Peyer's patch (tissue), 4 donors: ENCODE measurements around the gene STPG1. TPM values are rescaled to one million over a fixed set of nuclear protein-coding genes. Genes with fewer than 3 reads are reported as not detected.
A peak's percentile ranks its signal among the peaks of the same experiment; 100 is the strongest.

ENCODE experiments used
- DNase-seq, 3 donors: peaks; one replicate each; pipeline ENCODE4 v3.0.0-alpha.2; 2017 to 2019
- H3K27ac ChIP-seq, 4 donors: fragments of 200-600 bp; sonication (generic); one replicate each; pipeline ENCODE4 v1.5.1; 2016 to 2019
- H3K27me3 ChIP-seq, 2 donors: fragments of 200-600 bp; sonication (generic); one replicate each; pipeline ENCODE4 v1.5.1; 2019
- H3K36me3 ChIP-seq, 3 donors: fragments of 200-600 bp; sonication (generic); one replicate each; pipeline ENCODE4 v1.5.1; 2016 to 2019
- H3K4me1 ChIP-seq, 4 donors: fragments of 200-600 bp; sonication (generic); one replicate each; pipeline ENCODE4 v1.5.1; 2016 to 2019
- H3K4me3 ChIP-seq, 4 donors: fragments of 200-600 bp; sonication (generic); 1 replicate in 3 of 4; 2 replicates in 1 of 4; pipeline ENCODE4 v1.5.1; 2016 to 2019; ENCODE audit warnings: mild to moderate bottlenecking in 1 of 4
- H3K9me3 ChIP-seq, 4 donors: fragments of 200-600 bp; sonication (generic); one replicate each; pipeline ENCODE4 v1.5.1; 2016 to 2019; ENCODE audit warnings: mild to moderate bottlenecking in 1 of 4
- CTCF ChIP-seq, 6 experiments: fragments of 450-650 bp in 4 of 6; fragments of 200-600 bp in 2 of 6; sonication (generic) in 1 of 6; IDR thresholded peaks; one replicate each; pipeline ENCODE4 v1.5.1; 2017 to 2019; ENCODE audit warnings: antibody characterized with exemption in 6 of 6, mild to moderate bottlenecking in 3 of 6, moderate library complexity in 1 of 6
- POLR2A ChIP-seq, 2 donors: fragments of 450-650 bp; IDR thresholded peaks; one replicate each; pipeline ENCODE4 v1.5.1; 2017; ENCODE audit warnings: antibody characterized with exemption in 2 of 2, mild to moderate bottlenecking in 2 of 2, moderate library complexity in 2 of 2
- total RNA-seq, 4 donors: library from RNA; depleted of rRNA; stranded (reverse); fragments of >200 nt; gene quantifications; one replicate each; pipeline ENCODE4 v1.1.0, GENCODE V29; 2016

STPG1 gene
- total RNA-seq, 4 donors from 2014 or later = 3.3 to 16.5 (median 15.1) TPM

GRCh38 chr1:24366707-24367106 is 46.9 kb downstream of the STPG1 start:
- no peaks in the 10 kb centered on the region for H3K9me3 ChIP-seq
- TF ChIP-seq POLR2A (IDR thresholded peaks at IDR 0.05) (no peak), CTCF (IDR thresholded peaks at IDR 0.05) (no peak)
- DNase-seq = no peak
- H3K4me3 ChIP-seq = no peak overlapping the region
- H3K27ac ChIP-seq = no peak overlapping the region
- H3K4me1 ChIP-seq = peaks cover 0 to 17% (median 0%) of the 10 kb centered on the region in 4 donors
- peaks cover 0 to 7% (median 0%) of the 10 kb centered on the region in 3 donors for H3K36me3 ChIP-seq
- H3K27me3 ChIP-seq = no peaks in the 10 kb centered on the region

- TF ChIP-seq POLR2A (IDR thresholded peaks at IDR 0.05) (no peak), CTCF (IDR thresholded peaks at IDR 0.05) (no peak)
- no peaks in the 10 kb centered on the region for H3K27me3 ChIP-seq
- peak overlapping the region in 1 of 4 donors; percentile 52 for H3K27ac ChIP-seq
- H3K4me3 ChIP-seq = no peak overlapping the region
- no peak for DNase-seq
- H3K9me3 ChIP-seq = no peaks in the 10 kb centered on the region
- peaks cover 0 to 9% (median 0%) of the 10 kb centered on the region in 3 donors for H3K36me3 ChIP-seq
- peaks cover 0 to 17% (median 0%) of the 10 kb centered on the region in 4 donors for H3K4me1 ChIP-seq
These were observed 48.5 kb downstream of the STPG1 start for GRCh38 chr1:24364975-24365678.

- Histone ChIP-seq H3K4me1 (peaks cover 0 to 17% (median 0%) of the 10 kb centered on the region in 4 donors), H3K27ac (peak overlapping the region in 1 of 4 donors; percentile 52)
- peak in 2 of 3 donors; percentile 64 to 65 for DNase-seq
These were observed 49.0 kb downstream of the STPG1 start for GRCh38 chr1:24364605-24364974.

GRCh38 chr1:24363994-24364393 is 49.6 kb downstream of the STPG1 start:
- peaks cover 0 to 17% (median 0%) of the 10 kb centered on the region in 4 donors for H3K4me1 ChIP-seq
- H3K4me3 ChIP-seq = no peak overlapping the region
- no peak overlapping the region for H3K27ac ChIP-seq
- TF ChIP-seq CTCF (IDR thresholded peaks at IDR 0.05) = no peak
- TF ChIP-seq POLR2A (IDR thresholded peaks at IDR 0.05) = no peak
- H3K9me3 ChIP-seq = no peaks in the 10 kb centered on the region
- no peaks in the 10 kb centered on the region for H3K27me3 ChIP-seq
- peaks cover 0 to 21% (median 0%) of the 10 kb centered on the region in 3 donors for H3K36me3 ChIP-seq
- no peak for DNase-seq

More at GRCh38 chr1:24364605-24364974, 49.0 kb downstream of the STPG1 start:
- Histone ChIP-seq H3K4me3 (no peak overlapping the region), H3K36me3 (peaks cover 0 to 15% (median 0%) of the 10 kb centered on the region in 3 donors), H3K9me3 (no peaks in the 10 kb centered on the region), H3K27me3 (no peaks in the 10 kb centered on the region)
- TF ChIP-seq CTCF (IDR thresholded peaks at IDR 0.05) = no peak
- no peak for TF ChIP-seq POLR2A (IDR thresholded peaks at IDR 0.05)

- H3K4me1 ChIP-seq = peaks cover 0 to 17% (median 0%) of the 10 kb centered on the region in 4 donors
- TF ChIP-seq CTCF (IDR thresholded peaks at IDR 0.05) (no peak), POLR2A (IDR thresholded peaks at IDR 0.05) (no peak)
- peaks cover 0 to 28% (median 0%) of the 10 kb centered on the region in 3 donors for H3K36me3 ChIP-seq
- no peak overlapping the region for H3K27ac ChIP-seq
- no peaks in the 10 kb centered on the region for H3K9me3 ChIP-seq
- DNase-seq = no peak
- no peaks in the 10 kb centered on the region for H3K27me3 ChIP-seq
- H3K4me3 ChIP-seq = no peak overlapping the region
These were observed 50.5 kb downstream of the STPG1 start for GRCh38 chr1:24362982-24363614.
